Measurements from ENCODE around the gene PSMD6.
A peak's percentile ranks its signal among the peaks of the same experiment; 100 is the strongest.

PSMD6 gene

DNA sequence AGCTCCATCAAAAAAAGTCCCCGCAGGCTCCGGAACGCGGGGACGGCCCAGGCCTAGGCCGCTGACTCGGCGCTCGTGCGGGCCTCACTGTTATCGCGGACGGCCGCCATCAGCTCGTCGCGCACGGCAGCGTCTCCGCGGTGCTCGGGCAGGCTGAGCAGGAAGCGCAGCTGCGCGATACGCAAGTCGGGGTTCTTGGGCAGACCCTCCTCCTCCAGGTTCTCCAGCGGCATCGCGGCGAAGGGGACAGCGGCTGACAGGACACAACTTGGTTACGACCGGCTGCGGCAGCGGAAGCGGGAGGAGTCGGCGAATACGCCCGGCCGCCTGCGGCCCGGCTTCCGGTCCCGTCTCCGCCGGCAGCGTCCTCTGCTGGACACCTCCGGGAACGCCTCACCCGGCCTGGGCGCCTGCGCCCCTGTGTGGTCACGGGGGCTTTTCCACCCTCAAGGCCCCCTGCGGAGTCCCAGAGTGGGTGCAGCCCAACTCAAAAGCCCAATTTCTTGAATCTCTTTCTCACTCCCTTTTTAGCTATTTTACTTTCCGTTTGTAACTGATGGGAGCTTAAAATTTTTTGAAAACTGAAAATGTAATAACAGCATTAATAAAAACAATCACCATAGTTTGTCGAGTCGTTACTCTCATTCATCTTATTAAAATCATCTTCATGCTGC, at the start of gene PSMD6:
PSMD6 (minus strand) TSS at position 308 of the 674 bp plus-strand sequence; CDS start at position 233, 75 bp downstream.
- peak; percentile 91 for DNase-seq (ENCODE audit: low read depth)

DNA sequence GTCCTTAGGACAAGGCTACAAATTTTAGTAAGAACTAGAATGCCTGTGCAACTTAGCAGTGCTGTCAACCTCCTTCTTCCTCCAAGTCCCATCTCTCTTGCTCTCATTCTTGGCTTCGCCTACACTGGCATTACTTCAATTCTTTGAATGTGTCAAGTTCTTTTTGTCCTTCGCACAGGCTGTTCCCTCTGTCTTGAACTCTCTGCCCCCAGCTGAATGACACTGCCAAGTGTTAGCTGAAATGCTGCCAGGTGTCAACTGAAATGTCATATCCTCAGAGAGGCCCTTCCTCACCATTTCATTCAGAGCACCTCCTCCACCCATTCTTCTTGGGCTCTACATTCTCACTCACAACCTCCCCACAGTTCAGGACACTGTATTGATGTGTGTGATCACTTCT, 48.8 kb upstream of the PSMD6 start:
- no peak for DNase-seq (ENCODE audit: low read depth)

DNA sequence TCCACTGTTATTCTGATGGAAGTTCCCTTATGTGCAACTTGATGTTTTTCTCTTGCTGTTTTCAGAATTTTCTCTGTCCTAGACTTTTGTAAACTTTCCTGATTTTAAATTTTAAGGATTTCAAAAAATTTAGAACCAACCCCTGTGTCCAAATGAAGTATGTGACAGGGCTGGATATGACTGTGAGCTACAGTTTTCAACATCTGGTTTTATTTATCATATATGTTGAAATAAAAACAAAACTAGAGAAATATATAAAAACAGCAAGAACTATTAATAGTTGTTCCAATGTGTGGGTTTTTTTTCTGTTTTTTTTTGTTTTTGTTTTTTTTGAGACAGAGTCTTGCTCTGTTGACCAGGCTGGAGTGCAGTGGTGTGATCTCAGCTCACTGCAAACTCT, 47.4 kb upstream of the PSMD6 start:
- DNase-seq (ENCODE audit: low read depth) = no peak

DNA sequence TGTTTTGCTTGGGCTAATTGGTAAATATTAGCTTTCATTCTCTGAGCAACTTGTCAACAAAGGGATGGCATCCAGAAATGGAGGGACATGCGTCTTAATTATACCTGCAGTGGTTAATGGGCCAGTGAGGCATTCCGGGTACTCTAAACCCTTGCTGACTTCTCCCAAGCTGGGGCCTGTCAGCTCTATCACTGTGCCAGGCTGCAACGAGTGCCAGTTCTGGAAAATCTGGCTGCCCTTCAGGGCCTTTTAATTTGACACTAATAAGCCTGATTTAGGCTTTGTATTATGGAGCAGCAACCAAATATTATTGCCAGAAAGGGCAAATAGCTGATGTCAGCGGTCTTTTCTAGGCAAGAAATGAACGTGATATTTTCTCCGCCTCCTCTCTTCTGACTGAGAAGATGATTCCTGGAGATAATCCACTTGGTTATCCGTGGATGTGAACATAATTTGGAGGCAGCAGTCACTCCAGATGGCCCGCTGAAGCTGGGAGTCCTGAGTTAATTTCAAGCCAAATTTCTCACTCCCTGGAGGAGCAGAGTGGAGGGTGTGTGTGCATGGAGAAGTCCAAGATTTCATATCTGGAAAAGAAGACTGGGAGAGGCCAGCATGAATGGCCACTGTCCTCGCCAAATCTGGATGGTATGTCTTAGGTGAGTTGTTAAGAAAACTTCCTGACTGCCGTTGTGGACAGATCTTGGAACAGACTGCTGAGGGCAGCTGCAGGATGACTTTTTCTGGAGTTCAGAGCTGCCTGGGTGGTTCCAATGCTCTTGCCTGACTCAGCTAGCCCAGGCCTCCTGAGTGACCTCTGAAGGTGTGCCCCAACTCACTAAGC, 44.4 kb upstream of the PSMD6 start:
- DNase-seq (ENCODE audit: low read depth) = no peak

DNA sequence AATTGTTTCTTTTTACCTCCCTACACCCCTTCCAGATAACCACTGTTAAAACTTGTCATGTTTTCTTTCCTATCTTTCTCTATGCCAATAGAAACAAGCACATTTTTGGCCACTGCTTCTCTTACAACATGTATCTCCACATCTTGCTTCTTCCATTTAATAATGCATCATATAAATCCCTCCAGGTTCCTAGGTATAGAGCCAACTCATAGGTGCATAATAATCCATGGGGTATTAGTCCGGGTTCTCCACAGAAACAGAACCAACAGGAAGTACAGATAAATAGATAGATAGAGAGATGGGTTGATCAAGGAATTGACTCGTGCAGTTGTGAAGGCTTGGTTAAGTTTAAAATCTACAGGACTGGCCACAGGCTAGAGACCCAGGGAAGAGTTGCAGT, 41.5 kb upstream of the PSMD6 start:
- no peak for DNase-seq (ENCODE audit: low read depth)

GRCh38 chr3:64063983-64064438, 40.7 kb upstream of the PSMD6 start:
- DNase-seq (ENCODE audit: low read depth) = no peak

- DNase-seq (ENCODE audit: low read depth) = no peak
These were observed 40.1 kb upstream of the PSMD6 start for GRCh38 chr3:64063207-64063982.

GRCh38 chr3:64061628-64062027, 38.3 kb upstream of the PSMD6 start:
- DNase-seq (ENCODE audit: low read depth) = no peak

DNA sequence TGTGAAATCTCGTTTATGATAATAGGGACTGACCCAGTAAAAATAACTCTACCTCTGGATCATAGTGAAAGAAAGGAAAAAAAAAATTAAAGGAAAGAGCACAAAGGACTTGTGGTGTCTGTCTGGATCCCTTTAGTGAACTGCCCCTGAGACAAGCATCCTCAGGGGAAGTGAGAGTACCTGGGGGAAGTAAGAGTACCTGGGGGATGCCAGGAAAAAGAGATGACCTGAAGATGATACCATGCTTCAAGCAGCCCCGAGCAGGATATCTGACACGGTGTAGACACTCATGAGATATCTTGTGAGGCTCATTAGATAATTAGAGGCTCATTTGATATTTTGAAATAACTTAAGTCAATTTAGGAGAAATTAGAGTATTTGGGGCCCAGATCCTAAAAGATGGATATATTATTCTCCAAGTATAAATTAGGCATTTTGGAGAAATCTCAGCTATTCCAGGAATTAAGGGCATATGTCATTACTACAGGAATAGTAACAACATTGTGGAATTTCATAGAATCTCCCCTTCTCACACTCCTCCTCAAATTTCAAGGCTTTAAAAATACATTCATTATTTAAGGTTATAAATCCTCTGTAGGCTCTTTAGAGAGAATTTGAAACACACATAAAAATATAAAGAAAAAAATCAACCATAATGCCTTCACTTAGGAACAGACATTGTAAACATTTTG, 36.3 kb upstream of the PSMD6 start:
- no peak for DNase-seq (ENCODE audit: low read depth)

GRCh38 chr3:64058566-64058965, 35.3 kb upstream of the PSMD6 start:
- DNase-seq (ENCODE audit: low read depth) = no peak

GRCh38 chr3:64057231-64057630, 33.9 kb upstream of the PSMD6 start:
- DNase-seq (ENCODE audit: low read depth) = no peak

DNA sequence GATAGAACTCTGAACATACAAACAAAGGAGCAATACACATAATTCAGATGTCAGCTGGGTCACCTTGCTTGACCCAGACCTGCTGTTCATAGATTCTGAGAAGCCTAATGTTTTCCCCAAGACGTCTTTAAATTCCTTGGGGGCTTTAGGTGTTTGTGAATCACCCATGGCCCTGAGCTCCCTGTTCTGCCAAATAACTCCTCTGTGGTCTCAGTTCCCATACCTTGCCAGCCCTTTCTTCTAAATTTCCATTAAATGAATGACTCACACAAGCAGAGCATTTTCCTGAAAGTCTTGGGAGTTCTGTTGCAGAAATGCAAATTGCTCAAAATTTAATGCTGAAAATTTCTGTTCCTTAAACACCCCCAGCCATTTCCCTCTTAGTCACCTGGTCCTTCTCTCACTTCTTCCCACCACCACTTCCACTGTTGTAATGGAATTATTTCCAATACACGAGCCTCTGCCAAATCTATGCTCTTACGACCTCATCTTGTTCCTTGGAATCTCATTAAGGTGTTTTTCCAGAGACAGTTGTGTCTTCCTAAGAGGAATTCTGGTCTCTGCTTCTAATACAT, 33.4 kb upstream of the PSMD6 start:
- no peak for DNase-seq (ENCODE audit: low read depth)

- no peak for DNase-seq (ENCODE audit: low read depth)
These were observed 31.8 kb upstream of the PSMD6 start for GRCh38 chr3:64055076-64055475.

DNA sequence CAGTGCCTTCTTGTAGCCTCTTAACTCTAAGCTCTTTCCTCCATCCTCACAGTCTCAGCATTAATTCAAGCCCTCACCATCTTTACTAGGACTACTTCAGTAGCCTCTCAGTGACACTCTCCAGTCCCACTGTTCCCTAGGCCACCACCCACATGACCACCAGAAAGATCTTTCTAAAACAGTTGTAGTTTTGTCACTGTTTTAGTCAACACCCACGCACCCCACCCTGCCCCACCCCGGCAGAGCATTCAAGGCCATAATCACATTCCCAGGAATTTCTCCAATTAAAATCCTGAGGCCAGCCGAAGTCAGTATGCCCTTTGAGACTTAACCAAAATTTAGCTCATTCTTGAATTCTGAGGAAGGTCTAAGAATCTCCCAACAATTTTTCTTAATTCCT, 31.2 kb upstream of the PSMD6 start:
- no peak for DNase-seq (ENCODE audit: low read depth)

GRCh38 chr3:64053581-64053980, 30.3 kb upstream of the PSMD6 start:
- no peak for DNase-seq (ENCODE audit: low read depth)

- DNase-seq (ENCODE audit: low read depth) = no peak
These were observed 29.8 kb upstream of the PSMD6 start for GRCh38 chr3:64053117-64053516.

DNA sequence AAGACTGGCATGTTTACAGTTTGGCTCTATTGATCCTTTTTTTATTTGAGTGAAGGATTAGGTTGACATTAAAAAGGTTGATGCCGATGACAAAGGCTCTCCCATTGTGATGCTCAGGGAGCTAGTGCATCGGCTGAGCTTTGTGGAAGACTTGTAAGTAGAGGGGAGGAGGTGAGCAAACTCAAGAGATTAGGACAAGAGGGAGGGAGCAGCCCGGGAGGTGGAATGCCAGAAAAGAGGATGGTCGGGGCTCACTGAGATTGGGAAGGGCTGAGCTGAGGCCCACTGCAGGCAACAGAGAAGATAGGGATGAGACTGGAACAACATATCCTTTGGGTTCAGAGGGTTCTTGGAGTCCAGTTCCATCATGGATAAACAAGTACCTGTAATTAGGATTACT, 26.5 kb upstream of the PSMD6 start:
- DNase-seq (ENCODE audit: low read depth) = no peak

- no peak for DNase-seq (ENCODE audit: low read depth)
These were observed 25.8 kb upstream of the PSMD6 start for GRCh38 chr3:64049136-64049535.

GRCh38 chr3:64048631-64049061, 25.4 kb upstream of the PSMD6 start:
- no peak for DNase-seq (ENCODE audit: low read depth)

DNA sequence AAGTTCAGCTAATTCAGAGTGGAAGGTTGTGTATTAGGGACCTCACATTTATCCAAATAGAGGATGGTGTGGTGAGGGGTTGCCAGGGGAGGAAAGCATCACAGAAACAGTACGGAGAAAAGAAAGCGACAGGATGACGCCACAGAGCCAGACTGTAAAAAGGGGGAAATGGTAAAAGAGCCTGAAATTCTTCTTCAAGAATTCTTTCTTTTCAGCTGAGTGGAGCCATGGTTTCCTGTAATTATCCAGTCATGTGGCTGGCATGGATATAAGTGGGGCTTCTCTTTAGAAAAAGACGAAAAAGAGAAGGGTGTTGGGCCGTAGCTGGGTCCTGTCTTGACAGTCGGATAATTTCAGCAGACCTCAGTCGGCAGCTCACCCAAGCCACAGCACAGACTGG, 24.5 kb upstream of the PSMD6 start:
- DNase-seq (ENCODE audit: low read depth) = no peak

- no peak for DNase-seq (ENCODE audit: low read depth)
These were observed 23.8 kb upstream of the PSMD6 start for GRCh38 chr3:64046996-64047594.
